GM18511 (cell line): Measurements from ENCODE around the gene TGIF1.
A peak's percentile ranks its signal among the peaks of the same experiment; 100 is the strongest.

Experiments
- ATAC-seq: cut with Tn5 transposase; IDR thresholded peaks from one replicate; pipeline ENCODE4 v1.9.1; 2021; ENCODE audit warnings: mild to moderate bottlenecking, moderate library complexity; ENCODE audit not compliant: unreplicated experiment

The TGIF1 gene

GRCh38 chr18:3429121-3429520, 20.9 kb upstream of the TGIF1 start:
- ATAC-seq, result no peak

GRCh38 chr18:3434685-3435084, 15.3 kb upstream of the TGIF1 start:
- ATAC-seq, result no peak

GRCh38 chr18:3440341-3440740, 9.6 kb upstream of the TGIF1 start:
- no peak for ATAC-seq

GRCh38 chr18:3441290-3441689, 8.7 kb upstream of the TGIF1 start:
- ATAC-seq, result no peak

- ATAC-seq, result no peak
Observed at GRCh38 chr18:3442919-3443318, 7.1 kb upstream of the TGIF1 start.

- ATAC-seq, result no peak
Observed at GRCh38 chr18:3444296-3444695, 5.7 kb upstream of the TGIF1 start.

- ATAC-seq, result no peak
Observed at GRCh38 chr18:3444954-3445353, 5.0 kb upstream of the TGIF1 start.

- no peak for ATAC-seq
Observed at GRCh38 chr18:3447068-3447894, 2.7 kb upstream of the TGIF1 start.

GRCh38 chr18:3447895-3448837, 1.8 kb upstream of the TGIF1 start:
- peak; percentile 68 for ATAC-seq

- ATAC-seq, result peak; percentile 53
Observed at GRCh38 chr18:3448838-3449511, 997 bp upstream of the TGIF1 start.

GRCh38 chr18:3449512-3450011, 410 bp upstream of the TGIF1 start:
- peak; percentile 19 for ATAC-seq

GRCh38 chr18:3450799-3451182, 819 bp downstream of the TGIF1 start:
- ATAC-seq, result no peak

GRCh38 chr18:3451183-3451988, 1.4 kb downstream of the TGIF1 start:
- no peak for ATAC-seq

- ATAC-seq, result no peak
Observed at GRCh38 chr18:3451989-3452749, 2.2 kb downstream of the TGIF1 start.

- ATAC-seq, result no peak
Observed at GRCh38 chr18:3452750-3453539, 3.0 kb downstream of the TGIF1 start.

- ATAC-seq, result peak; percentile 26
Observed at GRCh38 chr18:3453540-3454364, 3.8 kb downstream of the TGIF1 start.

GRCh38 chr18:3454365-3455089, 4.6 kb downstream of the TGIF1 start:
- ATAC-seq, result no peak
